SK-N-SH (cell line): ENCODE measurements around the gene GSTM3.

Experiments
- CHD2 ChIP-seq: fragments of 150-350 bp; IDR thresholded peaks from 2 replicates; pipeline ENCODE4 v1.6.1; 2018; ENCODE audit warnings: low read length; ENCODE audit not compliant: partially characterized antibody
- CTCF ChIP-seq: fragments of 200-600 bp; sonication (generic); IDR thresholded peaks from 2 replicates; pipeline ENCODE4 v1.6.1; 2017; ENCODE audit warnings: antibody characterized with exemption, mild to moderate bottlenecking, moderate library complexity
- EZH2phosphoT487 ChIP-seq: fragments of 200-600 bp; sonication (generic); IDR thresholded peaks from 2 replicates; pipeline ENCODE4 v1.6.1; 2017; ENCODE audit warnings: low read depth, mixed run types, mild to moderate bottlenecking, antibody characterized with exemption, moderate library complexity, borderline replicate concordance
- GABPA ChIP-seq: IDR thresholded peaks from 2 replicates; pipeline ENCODE4 v1.4.0; 2012; ENCODE audit warnings: low read depth, mild to moderate bottlenecking
- POLR2AphosphoS5 ChIP-seq: IDR thresholded peaks from 2 replicates; pipeline ENCODE4 v1.6.1; 2012; ENCODE audit warnings: low read depth, low read length
- RAD21 ChIP-seq: IDR thresholded peaks from 2 replicates; pipeline ENCODE4 v1.6.1; 2012; ENCODE audit warnings: mild to moderate bottlenecking, low read length
- REST ChIP-seq: IDR thresholded peaks from 2 replicates; pipeline ENCODE4 v1.6.1; 2012; ENCODE audit warnings: mild to moderate bottlenecking, low read depth, low read length, moderate library complexity
- SMC3 ChIP-seq: IDR thresholded peaks from 2 replicates; pipeline ENCODE4 v1.6.1; 2012; ENCODE audit warnings: low read depth, low read length, improper control_type of control experiment
- TCF12 ChIP-seq: IDR thresholded peaks from 2 replicates; pipeline ENCODE4 v1.4.0; 2012
- USF2 ChIP-seq: fragments of 150-350 bp; IDR thresholded peaks from 2 replicates; pipeline ENCODE4 v1.6.1; 2017; ENCODE audit warnings: antibody characterized with exemption, low read length, low read depth, borderline replicate concordance

GRCh38 chr1:109719337-109719837 is 21.5 kb downstream of the GSTM3 start:
- no peak for TF ChIP-seq CTCF
- no peak for TF ChIP-seq GABPA
- no peak for TF ChIP-seq CHD2
- no peak for TF ChIP-seq EZH2phosphoT487
- TF ChIP-seq REST: no peak
- no peak for TF ChIP-seq SMC3
- no peak for TF ChIP-seq POLR2AphosphoS5
- TF ChIP-seq TCF12: no peak; the same call in 1 of the 2 replicates
- no peak for TF ChIP-seq USF2
- no peak for TF ChIP-seq RAD21
